Kidney epithelial cell (primary cell): ENCODE results near the gene DLGAP4. TPM values are rescaled to one million over a fixed set of nuclear protein-coding genes. Genes with fewer than 3 reads are reported as not detected.

ENCODE experiments used
- DNase-seq: peaks from one replicate; pipeline ENCODE4 v3.0.0-alpha.2; 2010; ENCODE audit warnings: low read depth
- H3K27me3 ChIP-seq: 2 replicates; pipeline ENCODE4 v1.6.0; 2011; ENCODE audit warnings: low read length; ENCODE audit not compliant: control insufficient read depth, insufficient read depth
- H3K36me3 ChIP-seq: 2 replicates; pipeline ENCODE4 v1.5.1; 2011; ENCODE audit warnings: low read length; ENCODE audit not compliant: control insufficient read depth, insufficient read depth
- H3K4me3 ChIP-seq: 2 replicates; pipeline ENCODE4 v1.5.1; 2011; ENCODE audit warnings: low read depth, mild to moderate bottlenecking, control low read depth, low read length
- CTCF ChIP-seq: IDR thresholded peaks from 2 replicates; pipeline ENCODE4 v1.5.1; 2011; ENCODE audit warnings: mild to moderate bottlenecking, moderate library complexity, low read length, control low read depth, inconsistent platforms; ENCODE audit not compliant: insufficient read depth, poor library complexity, severe bottlenecking
- total RNA-seq: library from RNA; depleted of rRNA; stranded (reverse); fragments of >200 nt; gene quantifications from 2 replicates; pipeline ENCODE4 v1.2.3, GENCODE V29; 2015

The DLGAP4 gene
- total RNA-seq, 1 donor from 2014 or later: 78.4 TPM

- no peak for TF ChIP-seq CTCF
- no peak for DNase-seq
- Histone ChIP-seq H3K36me3 (no peaks in the 10 kb centered on the region), H3K27me3 (peaks cover 37% of the 10 kb centered on the region), H3K4me3 (no peak overlapping the region)
Observed at GRCh38 chr20:36399969-36400545, 93.9 kb downstream of the DLGAP4 start.

GRCh38 chr20:36400909-36401735, 95.0 kb downstream of the DLGAP4 start:
- no peaks in the 10 kb centered on the region for H3K36me3 ChIP-seq
- peaks cover 37% of the 10 kb centered on the region for H3K27me3 ChIP-seq
- no peak overlapping the region for H3K4me3 ChIP-seq
- DNase-seq: no peak
- TF ChIP-seq CTCF: no peak

GRCh38 chr20:36402708-36403107, 96.6 kb downstream of the DLGAP4 start:
- Histone ChIP-seq H3K27me3 (peaks cover 37% of the 10 kb centered on the region), H3K36me3 (no peaks in the 10 kb centered on the region), H3K4me3 (no peak overlapping the region)
- no peak for TF ChIP-seq CTCF
- DNase-seq: no peak

- DNase-seq: no peak
- peaks cover 36% of the 10 kb centered on the region for H3K27me3 ChIP-seq
- TF ChIP-seq CTCF: no peak
- no peaks in the 10 kb centered on the region for H3K36me3 ChIP-seq
- H3K4me3 ChIP-seq: no peak overlapping the region
Observed at GRCh38 chr20:36404435-36404978, 98.4 kb downstream of the DLGAP4 start.

- Histone ChIP-seq H3K36me3 (no peaks in the 10 kb centered on the region), H3K27me3 (peaks cover 33% of the 10 kb centered on the region), H3K4me3 (no peak overlapping the region)
- TF ChIP-seq CTCF: no peak
- DNase-seq: no peak
Observed at GRCh38 chr20:36405255-36405654, 99.1 kb downstream of the DLGAP4 start.
